OCI-M2 (cell line): ENCODE data around the gene ZNF835.

Experiments
- DNase-seq: peaks from one replicate; lab custom pipeline; 2025; ENCODE audit not compliant: unreplicated experiment; lab: John Stamatoyannopoulos, UW

Gene ZNF835

DNA sequence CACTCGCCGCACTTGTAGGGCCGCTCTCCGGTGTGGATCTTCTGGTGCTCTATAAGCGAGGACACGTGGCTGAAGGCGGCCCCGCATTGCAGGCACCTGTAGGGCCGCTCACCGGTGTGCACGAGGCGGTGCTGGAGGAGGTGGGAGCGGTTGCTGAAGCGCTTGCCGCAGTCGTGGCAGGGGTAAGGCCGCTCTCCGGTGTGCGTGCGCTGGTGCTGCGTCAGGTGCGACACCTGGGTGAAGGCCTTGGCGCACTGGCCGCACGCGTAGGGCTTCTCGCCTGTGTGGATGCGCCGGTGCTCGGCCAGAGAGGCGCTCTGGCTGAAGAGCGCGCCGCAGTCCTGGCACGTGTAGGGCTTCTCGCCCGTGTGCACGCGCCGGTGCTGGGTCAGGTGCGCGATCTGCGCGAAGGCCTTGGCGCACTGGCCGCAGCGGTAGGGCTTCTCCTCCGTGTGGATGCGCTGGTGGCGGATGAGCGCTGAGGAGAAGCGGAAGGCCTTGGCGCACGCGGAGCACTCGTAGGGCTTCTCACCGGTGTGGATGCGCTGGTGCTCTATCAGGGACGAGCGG lies 7.5 kb downstream of the ZNF835 start:
- DNase-seq: no peak

GRCh38 chr19:56661248-56661647 lies 10.3 kb downstream of the ZNF835 start:
- DNase-seq: no peak

GRCh38 chr19:56660381-56661107 lies 11.0 kb downstream of the ZNF835 start:
- no peak for DNase-seq

DNA sequence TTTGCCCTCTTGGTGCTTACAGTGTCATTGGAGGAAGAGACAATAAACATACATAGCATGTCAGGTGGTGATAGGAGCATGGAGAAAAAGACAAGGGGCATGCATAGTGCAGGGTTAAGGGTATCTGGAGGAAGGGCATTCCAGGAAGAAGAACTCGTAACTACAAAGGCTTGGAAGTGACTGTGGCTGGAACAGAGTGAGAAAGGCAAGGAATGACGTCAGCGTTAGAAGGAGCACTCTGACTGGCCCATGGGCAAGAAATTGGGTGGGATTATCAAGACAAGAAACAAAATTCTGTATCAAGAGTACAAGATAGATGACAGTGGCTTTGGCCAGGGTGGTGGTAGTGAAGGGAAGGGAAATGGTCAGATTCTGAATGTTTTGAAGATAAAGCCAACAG lies 17.4 kb downstream of the ZNF835 start:
- DNase-seq: no peak

DNA sequence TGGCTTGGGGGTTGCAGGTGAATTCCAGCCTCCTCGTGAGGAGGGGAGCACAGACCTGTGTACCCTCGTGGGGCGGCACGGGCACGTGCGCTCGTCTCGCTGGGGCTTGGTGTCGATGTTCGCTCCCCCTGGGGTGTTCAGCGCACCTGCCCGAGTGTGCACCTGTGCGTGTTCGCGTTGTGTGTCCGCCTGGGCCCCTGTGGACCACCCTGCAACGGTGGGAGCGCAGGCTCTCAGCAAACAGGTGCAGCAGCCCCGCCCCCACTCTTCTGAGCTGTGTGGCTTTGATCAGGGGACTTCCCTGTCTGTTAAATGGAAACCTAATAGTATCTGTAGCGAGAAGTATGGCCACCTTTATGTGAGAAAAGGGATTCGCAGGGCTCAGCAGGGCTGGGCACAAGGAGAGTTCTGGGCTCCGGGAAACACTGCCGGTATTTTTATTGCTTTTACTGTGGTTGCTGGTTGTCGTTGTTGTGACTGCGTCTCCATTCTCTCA lies 28.0 kb downstream of the ZNF835 start:
- DNase-seq: no peak

DNA sequence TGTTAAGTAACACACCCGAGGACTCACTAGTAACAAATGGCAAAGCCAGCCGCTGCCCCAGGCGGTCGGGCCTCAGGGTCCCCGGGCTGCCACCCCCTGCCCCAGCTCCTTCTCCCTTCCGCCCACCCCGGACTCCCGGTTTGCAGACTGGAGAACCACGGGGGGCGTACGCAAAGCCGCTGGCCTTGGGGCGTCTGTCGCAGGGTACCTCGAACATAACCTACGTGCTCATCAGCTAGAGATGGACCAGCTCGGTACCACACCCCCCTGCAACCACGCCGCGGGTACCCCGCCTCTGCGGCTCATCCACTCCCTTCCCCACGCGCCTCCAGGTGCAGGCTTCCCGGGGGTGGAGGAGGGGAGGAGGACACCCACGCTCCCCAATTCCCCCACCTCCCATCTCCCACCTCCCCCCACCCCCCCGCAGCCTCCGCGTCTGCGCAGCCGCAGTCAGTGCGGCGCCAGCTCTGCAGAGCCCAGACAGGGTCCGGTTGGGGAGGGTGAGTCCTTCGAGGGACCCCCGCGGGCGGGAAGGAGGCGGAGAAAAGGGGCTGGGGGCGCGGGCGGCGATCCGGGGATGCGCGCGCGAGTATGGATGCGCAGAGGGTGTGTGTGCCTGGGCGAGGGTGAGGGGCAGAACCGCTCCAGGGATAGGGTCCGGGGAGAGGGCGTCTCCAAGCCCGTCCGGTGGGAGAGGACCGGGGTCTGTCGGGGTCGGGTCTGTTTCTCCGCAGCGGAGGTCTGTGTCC lies 28.7 kb downstream of the ZNF835 start, which contains the start of gene SMIM17:
TSS of gene SMIM17 (plus strand) at position 449 of the 749 bp plus-strand sequence. CDS start 2,509 bp downstream, outside the sequence.
- DNase-seq: no peak

GRCh38 chr19:56639217-56639616 lies 32.3 kb downstream of the ZNF835 start:
- no peak for DNase-seq

- peak; percentile 39 for DNase-seq
Measured at GRCh38 chr19:56637976-56638555, 33.5 kb downstream of the ZNF835 start.

GRCh38 chr19:56633021-56633420 lies 38.5 kb downstream of the ZNF835 start:
- DNase-seq: no peak

DNA sequence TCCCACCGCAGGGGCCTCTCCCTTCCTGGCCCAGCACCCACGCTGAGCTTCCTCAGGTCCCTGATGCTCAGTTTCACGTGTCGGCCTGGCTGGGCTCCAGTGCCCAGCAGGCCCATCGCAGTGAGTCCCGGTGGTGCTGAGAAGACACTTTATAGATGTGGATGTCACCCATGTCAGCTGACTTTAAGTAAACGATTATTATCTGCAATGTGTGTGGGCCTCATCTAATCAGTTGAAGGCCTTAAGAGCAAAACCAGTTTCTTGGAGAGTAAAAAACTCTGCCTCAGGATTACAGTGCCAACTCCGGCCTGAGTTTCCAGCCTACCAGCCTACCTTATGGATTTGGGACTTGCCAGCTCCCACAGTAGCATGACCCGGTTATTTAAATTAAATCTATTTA lies 45.8 kb downstream of the ZNF835 start:
- DNase-seq: no peak

DNA sequence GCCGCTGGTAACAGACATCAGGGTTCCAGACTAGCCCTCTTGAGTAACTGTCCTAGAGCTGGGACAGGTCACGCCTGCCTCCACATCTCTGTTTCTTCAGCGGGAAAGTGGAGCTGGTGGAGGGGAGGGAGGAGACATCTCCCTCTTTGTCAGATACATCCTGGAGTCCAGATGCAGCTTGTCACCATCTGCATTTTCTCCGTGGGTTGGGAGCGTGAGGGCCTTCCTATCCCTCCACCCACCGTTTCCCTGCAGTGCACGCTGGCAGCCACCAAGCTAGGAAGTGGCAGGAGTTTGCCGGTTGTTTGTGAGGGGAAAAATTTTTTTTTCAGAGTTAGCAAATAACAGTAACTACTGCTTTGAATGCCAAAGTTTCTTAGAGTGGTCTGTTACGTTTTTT lies 48.6 kb downstream of the ZNF835 start:
- no peak for DNase-seq

GRCh38 chr19:56622374-56622773 lies 49.2 kb downstream of the ZNF835 start:
- no peak for DNase-seq

DNA sequence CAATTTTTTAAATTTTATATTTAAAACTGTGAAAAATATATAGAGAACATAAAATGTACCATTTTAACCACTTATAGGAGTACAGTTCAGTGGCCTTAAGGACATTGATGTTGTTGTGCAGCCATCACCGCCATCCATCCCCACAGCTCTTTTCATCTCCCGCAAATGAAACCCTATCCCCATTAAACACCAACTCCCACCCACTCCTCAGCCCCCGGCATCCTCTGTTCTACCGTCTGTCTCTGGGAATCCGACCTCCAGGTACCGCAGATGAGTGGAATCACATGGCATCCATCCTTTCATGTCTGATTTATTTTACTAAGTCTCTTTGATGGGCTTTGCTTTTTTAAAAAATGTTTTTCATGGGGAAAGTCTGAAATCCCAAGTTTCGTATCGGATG lies 52.4 kb downstream of the ZNF835 start:
- DNase-seq: no peak

DNA sequence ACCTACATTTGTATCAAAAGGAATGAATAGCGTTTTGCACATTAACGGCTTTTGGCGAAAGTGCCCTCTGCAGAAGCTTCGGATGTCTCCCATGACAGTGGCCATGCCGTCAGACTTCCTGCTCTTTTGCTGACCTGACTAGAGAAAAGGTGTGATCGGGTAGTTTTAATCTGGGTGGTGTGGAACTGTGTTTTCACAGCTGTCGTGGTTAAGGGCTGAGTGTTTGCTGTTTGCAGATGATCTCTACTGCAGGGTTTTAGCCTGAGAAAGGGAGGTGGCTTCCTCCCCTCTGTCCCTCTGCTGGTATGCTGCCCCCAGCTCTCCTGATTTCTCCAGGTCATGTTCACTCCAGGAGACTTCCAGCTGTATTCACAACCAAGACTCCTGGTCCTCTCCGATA lies 54.0 kb downstream of the ZNF835 start:
- no peak for DNase-seq

- DNase-seq: no peak
Measured at GRCh38 chr19:56613639-56614038, 57.9 kb downstream of the ZNF835 start.

DNA sequence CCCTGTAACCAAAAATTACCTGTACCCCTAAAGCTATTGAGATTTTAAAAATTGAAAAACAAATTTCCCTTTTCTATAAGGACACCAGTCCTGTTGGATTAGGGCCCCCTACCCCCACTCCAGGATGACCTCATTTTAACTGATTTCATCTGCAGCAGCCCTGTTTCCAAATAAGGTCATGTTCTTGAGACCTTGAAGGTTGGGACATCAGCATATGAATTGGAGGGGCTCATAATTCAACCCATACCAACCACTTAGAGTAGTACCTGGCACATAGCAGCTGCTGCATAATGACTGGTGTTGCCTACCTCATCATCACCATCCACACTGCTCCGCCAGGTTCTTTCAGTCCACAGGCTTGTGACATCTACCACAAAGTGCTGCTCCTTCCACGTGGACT lies 58.8 kb downstream of the ZNF835 start:
- DNase-seq: no peak
